Tibial nerve (tissue), 4 donors: ENCODE data around the gene DUSP18. TPM values are rescaled to one million over a fixed set of nuclear protein-coding genes. Genes with fewer than 3 reads are reported as not detected.
"Not testable (repeated sequence)": the region's sequence is repeated elsewhere in the genome, so short reads cannot be mapped to it uniquely, and the experiment has no call there.

Experiments
- DNase-seq, 2 donors: peaks; one replicate each; pipeline ENCODE4 v3.0.0-alpha.2; 2019; ENCODE audit warnings: low spot score in 2 of 2
- H3K27ac ChIP-seq, 4 donors: fragments of 200-600 bp; sonication (generic) in 3 of 4; one replicate each; pipeline ENCODE4 v1.5.1; 2017 to 2019; ENCODE audit warnings: mild to moderate bottlenecking in 1 of 4
- H3K27me3 ChIP-seq, 2 donors: fragments of 200-600 bp; sonication (generic) in 1 of 2; one replicate each; pipeline versions ENCODE4 v1.5.1 to v1.6.0; 2017 to 2019
- H3K36me3 ChIP-seq, 3 donors: fragments of 200-600 bp; sonication (generic); one replicate each; pipeline ENCODE4 v1.5.1; 2018 to 2019
- H3K4me1 ChIP-seq, 4 donors: fragments of 200-600 bp; sonication (generic) in 3 of 4; one replicate each; pipeline ENCODE4 v1.5.1; 2017 to 2019
- H3K4me3 ChIP-seq, 4 donors: fragments of 200-600 bp; sonication (generic) in 3 of 4; one replicate each; pipeline ENCODE4 v1.5.1; 2017 to 2019; ENCODE audit warnings: mild to moderate bottlenecking in 1 of 4, moderate library complexity in 1 of 4
- H3K9me3 ChIP-seq, 4 donors: fragments of 200-600 bp; sonication (generic) in 3 of 4; one replicate each; pipeline ENCODE4 v1.5.1; 2017 to 2019
- CTCF ChIP-seq, 5 experiments: fragments of 200-600 bp in 3 of 5; fragments of 450-650 bp in 2 of 5; sonication (generic) in 3 of 5; IDR thresholded peaks; one replicate each; pipeline ENCODE4 v1.5.1; 2016 to 2019; ENCODE audit warnings: antibody characterized with exemption in 5 of 5, mild to moderate bottlenecking in 3 of 5, moderate library complexity in 2 of 5
- EP300 ChIP-seq, 2 donors: sonication (generic); formaldehyde crosslinking; IDR thresholded peaks; one replicate each; pipeline ENCODE4 v1.6.1; 2017; ENCODE audit warnings: antibody characterized with exemption in 2 of 2, mild to moderate bottlenecking in 1 of 2
- POLR2A ChIP-seq, 2 donors: fragments of 450-650 bp; IDR thresholded peaks; one replicate each; pipeline ENCODE4 v1.6.1; 2017; ENCODE audit warnings: antibody characterized with exemption in 2 of 2, mild to moderate bottlenecking in 2 of 2, moderate library complexity in 2 of 2
- WGBS, 2 donors: methylation state at CpG; one replicate each; pipeline ENCODE4 v1.1.5; 2018; 5-methylcytosine and 5-hydroxymethylcytosine counted together
- total RNA-seq, 4 donors: library from RNA; depleted of rRNA; stranded (reverse); fragments of >200 nt; gene quantifications; one replicate each; pipeline ENCODE4 v1.1.0, GENCODE V29; 2016

DUSP18 gene
- total RNA-seq, 4 donors from 2014 or later = 8.8 to 12.0 (median 10.4) TPM

GRCh38 chr22:30687358-30687757 lies 19.7 kb upstream of the DUSP18 start:
- Histone ChIP-seq H3K4me1 (no peaks in the 10 kb centered on the region), H3K27ac (no peak overlapping the region), H3K36me3 (no peaks in the 10 kb centered on the region), H3K4me3 (no peak overlapping the region), H3K27me3 (no peaks in the 10 kb centered on the region), H3K9me3 (no peaks in the 10 kb centered on the region)
- DNase-seq = no peak
- no peak for TF ChIP-seq EP300 (IDR thresholded peaks at IDR 0.05)
- TF ChIP-seq POLR2A (IDR thresholded peaks at IDR 0.05) = no peak
- no peak for TF ChIP-seq CTCF (IDR thresholded peaks at IDR 0.05)
- 79 to 80% methylated on average over 4 of the region's 4 CpGs for WGBS, 2 donors

- Histone ChIP-seq H3K27ac (no peak overlapping the region), H3K36me3 (no peaks in the 10 kb centered on the region), H3K27me3 (no peaks in the 10 kb centered on the region), H3K9me3 (no peaks in the 10 kb centered on the region), H3K4me1 (no peaks in the 10 kb centered on the region), H3K4me3 (no peak overlapping the region)
- 75 to 85% methylated on average over 7 of the region's 7 CpGs for WGBS, 2 donors
- TF ChIP-seq CTCF (IDR thresholded peaks at IDR 0.05) (no peak), EP300 (IDR thresholded peaks at IDR 0.05) (no peak), POLR2A (IDR thresholded peaks at IDR 0.05) (no peak)
- DNase-seq = no peak
Observed at GRCh38 chr22:30685178-30685577, 17.5 kb upstream of the DUSP18 start.

GRCh38 chr22:30681831-30682230 lies 14.2 kb upstream of the DUSP18 start:
- no peak for TF ChIP-seq POLR2A (IDR thresholded peaks at IDR 0.05)
- no peak for TF ChIP-seq CTCF (IDR thresholded peaks at IDR 0.05)
- no peak for TF ChIP-seq EP300 (IDR thresholded peaks at IDR 0.05)
- Histone ChIP-seq H3K9me3 (no peaks in the 10 kb centered on the region), H3K4me1 (peaks cover 0 to 10% (median 0%) of the 10 kb centered on the region in 4 donors), H3K27me3 (no peaks in the 10 kb centered on the region), H3K27ac (no peak overlapping the region), H3K4me3 (no peak overlapping the region), H3K36me3 (no peaks in the 10 kb centered on the region)
- WGBS, 2 donors = 69 to 75% methylated on average over 2 of the region's 2 CpGs
- no peak for DNase-seq

- WGBS, 2 donors = 94 to 100% methylated on average over 1 of the region's 1 CpG
- H3K27me3 ChIP-seq = no peaks in the 10 kb centered on the region
- H3K4me3 ChIP-seq = no peak overlapping the region
- no peak for DNase-seq
- no peaks in the 10 kb centered on the region for H3K9me3 ChIP-seq
- H3K36me3 ChIP-seq = no peaks in the 10 kb centered on the region
- TF ChIP-seq EP300 (IDR thresholded peaks at IDR 0.05) = no peak
- H3K27ac ChIP-seq = no peak overlapping the region
- H3K4me1 ChIP-seq = peaks cover 0 to 10% (median 0%) of the 10 kb centered on the region in 4 donors
Observed at GRCh38 chr22:30680991-30681770, 13.5 kb upstream of the DUSP18 start.

- WGBS, 2 donors = 80 to 85% methylated on average over 12 of the region's 12 CpGs
- not testable (repeated sequence) for H3K4me1 ChIP-seq, H3K36me3 ChIP-seq, H3K27ac ChIP-seq, H3K27me3 ChIP-seq, H3K4me3 ChIP-seq, DNase-seq, H3K9me3 ChIP-seq
Observed at GRCh38 chr22:30679895-30680690, 12.4 kb upstream of the DUSP18 start.

GRCh38 chr22:30676565-30676964 lies 8.9 kb upstream of the DUSP18 start:
- 72 to 80% methylated on average over 3 of the region's 3 CpGs for WGBS, 2 donors
- not testable (repeated sequence) for H3K4me1 ChIP-seq, H3K4me3 ChIP-seq, H3K27me3 ChIP-seq, H3K36me3 ChIP-seq, H3K9me3 ChIP-seq, H3K27ac ChIP-seq, DNase-seq
